ENCODE data around the gene NACC2.
A peak's percentile ranks its signal among the peaks of the same experiment; 100 is the strongest.

NACC2 gene

GRCh38 chr9:136133191-136133958 lies 38.3 kb upstream of the NACC2 start (continued):
- TF ChIP-seq RBAK (tag by site-specific recombination; IDR thresholded peaks at IDR 0.05) (no peak), BCL6B (tag by site-specific recombination; IDR thresholded peaks at IDR 0.05) (no peak), ZNF112 (tag by site-specific recombination; IDR thresholded peaks at IDR 0.05) (no peak), ZNF423 (tag by site-specific recombination; IDR thresholded peaks at IDR 0.05) (peak; percentile 22; the same call in 1 of the 2 replicates), HOXC10 (CRISPR knock-in tag; IDR thresholded peaks at IDR 0.05) (no peak)

DNA sequence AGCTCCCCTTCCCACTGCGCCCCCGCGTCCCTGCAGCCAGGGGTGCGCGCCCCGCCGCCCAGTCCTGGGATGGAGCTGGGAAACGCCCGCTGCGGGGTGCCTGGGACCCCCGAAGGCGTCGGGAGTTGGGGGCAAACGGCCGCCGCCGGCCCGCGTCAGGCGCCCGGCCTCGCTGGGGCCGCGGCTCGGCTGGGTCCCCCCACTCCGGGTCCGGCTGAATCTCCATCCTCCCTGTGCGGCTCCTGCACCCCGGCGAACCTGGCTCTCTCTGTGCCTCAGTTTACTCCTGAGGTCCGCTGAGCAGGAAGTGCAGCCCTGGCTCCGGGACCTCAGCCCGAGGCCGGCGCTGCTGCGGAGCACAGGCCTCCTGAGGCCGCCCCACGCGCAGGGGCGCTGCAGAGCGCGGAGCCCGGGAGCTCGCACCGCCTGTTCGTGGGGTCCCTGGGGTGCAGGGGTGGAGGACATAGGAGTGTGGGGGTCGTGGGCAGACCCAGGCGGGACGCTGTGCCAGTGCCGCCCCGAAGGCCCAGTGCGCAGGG lies 37.5 kb upstream of the NACC2 start:
- no peak overlapping the region for H3K4me3 ChIP-seq (ENCODE audit: low read depth, low read length)
- no peak overlapping the region for H3K27ac ChIP-seq (ENCODE audit: extremely low read depth, low read depth, low read length)
- ChIA-PET CTCF (interaction anchor here (0.5 to 2.1 kb wide), 8 partner anchors 10 to 353 kb away, joined by 3 to 9 read pairs (median 4); partner anchors contain the start of gene NACC2), POLR2A (interaction anchor here (0.6 kb wide), 2 partner anchors 12 to 276 kb away, joined by 3 to 7 read pairs; no protein-coding TSS in a partner anchor)
- no peaks in the 10 kb centered on the region for H3K9me3 ChIP-seq (ENCODE audit: control insufficient read depth, insufficient read depth, low read depth, low read length)
- H3K4me1 ChIP-seq (ENCODE audit: control insufficient read depth, insufficient read depth, low read length), result no peaks in the 10 kb centered on the region
- no peaks in the 10 kb centered on the region for H3K36me3 ChIP-seq (ENCODE audit: control insufficient read depth in 2 of 2, insufficient read depth in 1 of 2, low read length in 2 of 2)
- TF ChIP-seq ATF2 (tag by site-specific recombination; IDR thresholded peaks at IDR 0.05; ENCODE audit: low read depth) (no peak), GLIS1 (tag by site-specific recombination; IDR thresholded peaks at IDR 0.05) (no peak), BCL11A (tag by site-specific recombination; IDR thresholded peaks at IDR 0.05; ENCODE audit: low read depth) (no peak), ZNF202 (tag by site-specific recombination; IDR thresholded peaks at IDR 0.05; ENCODE audit: borderline replicate concordance) (no peak), ZNF664 (tag by site-specific recombination; IDR thresholded peaks at IDR 0.05) (no peak), ZNF791 (tag by site-specific recombination; IDR thresholded peaks at IDR 0.05) (no peak), ZBTB10 (tag by site-specific recombination; IDR thresholded peaks at IDR 0.05) (no peak), ZNF175 (tag by site-specific recombination; IDR thresholded peaks at IDR 0.05) (no peak), ZNF558 (tag by site-specific recombination; IDR thresholded peaks at IDR 0.05) (no peak), TCF7L2 (IDR thresholded peaks at IDR 0.05; ENCODE audit: borderline replicate concordance, low read depth, low read length) (no peak), SCRT1 (tag by site-specific recombination; IDR thresholded peaks at IDR 0.05; ENCODE audit: borderline replicate concordance) (no peak), ZNF16 (tag by site-specific recombination; IDR thresholded peaks at IDR 0.05; ENCODE audit: low read depth) (no peak), ZNF211 (tag by site-specific recombination; IDR thresholded peaks at IDR 0.05; ENCODE audit: low read depth) (no peak), ZNF146 (tag by site-specific recombination; IDR thresholded peaks at IDR 0.05) (no peak), ZNF23 (tag by site-specific recombination; IDR thresholded peaks at IDR 0.05; ENCODE audit: borderline replicate concordance) (no peak), ZNF639 (tag by site-specific recombination; IDR thresholded peaks at IDR 0.05) (no peak)
- TF ChIP-seq, protein P1, sequence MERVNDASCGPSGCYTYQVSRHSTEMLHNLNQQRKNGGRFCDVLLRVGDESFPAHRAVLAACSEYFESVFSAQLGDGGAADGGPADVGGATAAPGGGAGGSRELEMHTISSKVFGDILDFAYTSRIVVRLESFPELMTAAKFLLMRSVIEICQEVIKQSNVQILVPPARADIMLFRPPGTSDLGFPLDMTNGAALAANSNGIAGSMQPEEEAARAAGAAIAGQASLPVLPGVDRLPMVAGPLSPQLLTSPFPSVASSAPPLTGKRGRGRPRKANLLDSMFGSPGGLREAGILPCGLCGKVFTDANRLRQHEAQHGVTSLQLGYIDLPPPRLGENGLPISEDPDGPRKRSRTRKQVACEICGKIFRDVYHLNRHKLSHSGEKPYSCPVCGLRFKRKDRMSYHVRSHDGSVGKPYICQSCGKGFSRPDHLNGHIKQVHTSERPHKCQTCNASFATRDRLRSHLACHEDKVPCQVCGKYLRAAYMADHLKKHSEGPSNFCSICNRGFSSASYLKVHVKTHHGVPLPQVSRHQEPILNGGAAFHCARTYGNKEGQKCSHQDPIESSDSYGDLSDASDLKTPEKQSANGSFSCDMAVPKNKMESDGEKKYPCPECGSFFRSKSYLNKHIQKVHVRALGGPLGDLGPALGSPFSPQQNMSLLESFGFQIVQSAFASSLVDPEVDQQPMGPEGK (tag by site-specific recombination; IDR thresholded peaks at IDR 0.05), result no peak
- TF ChIP-seq, protein P2, sequence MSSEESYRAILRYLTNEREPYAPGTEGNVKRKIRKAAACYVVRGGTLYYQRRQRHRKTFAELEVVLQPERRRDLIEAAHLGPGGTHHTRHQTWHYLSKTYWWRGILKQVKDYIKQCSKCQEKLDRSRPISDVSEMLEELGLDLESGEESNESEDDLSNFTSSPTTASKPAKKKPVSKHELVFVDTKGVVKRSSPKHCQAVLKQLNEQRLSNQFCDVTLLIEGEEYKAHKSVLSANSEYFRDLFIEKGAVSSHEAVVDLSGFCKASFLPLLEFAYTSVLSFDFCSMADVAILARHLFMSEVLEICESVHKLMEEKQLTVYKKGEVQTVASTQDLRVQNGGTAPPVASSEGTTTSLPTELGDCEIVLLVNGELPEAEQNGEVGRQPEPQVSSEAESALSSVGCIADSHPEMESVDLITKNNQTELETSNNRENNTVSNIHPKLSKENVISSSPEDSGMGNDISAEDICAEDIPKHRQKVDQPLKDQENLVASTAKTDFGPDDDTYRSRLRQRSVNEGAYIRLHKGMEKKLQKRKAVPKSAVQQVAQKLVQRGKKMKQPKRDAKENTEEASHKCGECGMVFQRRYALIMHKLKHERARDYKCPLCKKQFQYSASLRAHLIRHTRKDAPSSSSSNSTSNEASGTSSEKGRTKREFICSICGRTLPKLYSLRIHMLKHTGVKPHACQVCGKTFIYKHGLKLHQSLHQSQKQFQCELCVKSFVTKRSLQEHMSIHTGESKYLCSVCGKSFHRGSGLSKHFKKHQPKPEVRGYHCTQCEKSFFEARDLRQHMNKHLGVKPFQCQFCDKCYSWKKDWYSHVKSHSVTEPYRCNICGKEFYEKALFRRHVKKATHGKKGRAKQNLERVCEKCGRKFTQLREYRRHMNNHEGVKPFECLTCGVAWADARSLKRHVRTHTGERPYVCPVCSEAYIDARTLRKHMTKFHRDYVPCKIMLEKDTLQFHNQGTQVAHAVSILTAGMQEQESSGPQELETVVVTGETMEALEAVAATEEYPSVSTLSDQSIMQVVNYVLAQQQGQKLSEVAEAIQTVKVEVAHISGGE (tag by site-specific recombination; conservative IDR thresholded peaks at IDR 0.05; ENCODE audit: low read depth), result no peak

Measured in HEK293 (cell line).